DND-41 (cell line): ENCODE results near the gene FKBP2.

Experiments used
- ATAC-seq: fragments of 200-7000 bp; cut with Tn5 transposase; 3 replicates; pipeline ENCODE4 v1.9.1; 2021; ENCODE audit warnings: low read depth; ENCODE audit not compliant: insufficient read depth
- DNase-seq: peaks from one replicate; pipeline ENCODE4 v3.0.0-alpha.2; 2020
- H2AFZ ChIP-seq: 2 replicates; pipeline ENCODE4 v1.6.0; 2012; ENCODE audit warnings: low read depth, low read length
- H3K27ac ChIP-seq: 2 replicates; pipeline ENCODE4 v1.5.1; 2012; ENCODE audit warnings: low read length, inconsistent platforms
- H3K27me3 ChIP-seq: fragments of 200-600 bp; sonication (generic); 2 replicates; pipeline ENCODE4 v1.6.0; 2012; ENCODE audit warnings: low read length, mild to moderate bottlenecking, inconsistent platforms; ENCODE audit not compliant: insufficient read depth, poor library complexity
- H3K36me3 ChIP-seq: 2 replicates; pipeline ENCODE4 v1.5.1; 2012; ENCODE audit warnings: low read length, inconsistent platforms; ENCODE audit not compliant: insufficient read depth
- H3K4me1 ChIP-seq: 2 replicates; pipeline ENCODE4 v1.5.1; 2012; ENCODE audit warnings: mild to moderate bottlenecking, low read length; ENCODE audit not compliant: insufficient read depth
- H3K4me2 ChIP-seq: 2 replicates; pipeline ENCODE4 v1.6.0; 2012; ENCODE audit warnings: mild to moderate bottlenecking, moderate library complexity, low read length, inconsistent platforms; ENCODE audit not compliant: insufficient read depth
- H3K4me3 ChIP-seq, 2 experiments: fragments of 200-600 bp in 1 of 2; shearing (Covaris generic) in 1 of 2; 2 replicates each; pipeline ENCODE4 v1.5.1; 2012 to 2016; ENCODE audit warnings: inconsistent platforms in 2 of 2, low read length in 2 of 2, mild to moderate bottlenecking in 2 of 2, low read depth in 1 of 2, moderate library complexity in 1 of 2
- H3K79me2 ChIP-seq: 2 replicates; pipeline ENCODE4 v1.6.0; 2012; ENCODE audit warnings: low read length, inconsistent platforms; ENCODE audit not compliant: insufficient read depth
- H3K9ac ChIP-seq: 2 replicates; pipeline ENCODE4 v1.6.0; 2012; ENCODE audit warnings: low read depth, mild to moderate bottlenecking, inconsistent platforms, low read length, moderate library complexity
- H3K9me3 ChIP-seq: 2 replicates; pipeline ENCODE4 v1.5.1; 2012; ENCODE audit warnings: low read length, moderate library complexity, mild to moderate bottlenecking, inconsistent platforms; ENCODE audit not compliant: insufficient read depth, severe bottlenecking
- H4K20me1 ChIP-seq: 2 replicates; pipeline ENCODE4 v1.6.0; 2012; ENCODE audit warnings: low read length; ENCODE audit not compliant: insufficient read depth
- EZH2 ChIP-seq: IDR thresholded peaks from 3 replicates; pipeline ENCODE4 v1.6.1; 2012; ENCODE audit warnings: borderline replicate concordance, low read depth, mild to moderate bottlenecking, moderate library complexity, low read length, inconsistent platforms; ENCODE audit not compliant: severe bottlenecking
- TF ChIP-seq, protein P1 (sequence below): IDR thresholded peaks from 2 replicates; pipeline ENCODE4 v1.5.1; 2012; ENCODE audit warnings: borderline replicate concordance, low read length, moderate library complexity, mild to moderate bottlenecking; ENCODE audit not compliant: poor library complexity, severe bottlenecking; ENCODE audit errors: extremely low read depth

Gene FKBP2

DNA sequence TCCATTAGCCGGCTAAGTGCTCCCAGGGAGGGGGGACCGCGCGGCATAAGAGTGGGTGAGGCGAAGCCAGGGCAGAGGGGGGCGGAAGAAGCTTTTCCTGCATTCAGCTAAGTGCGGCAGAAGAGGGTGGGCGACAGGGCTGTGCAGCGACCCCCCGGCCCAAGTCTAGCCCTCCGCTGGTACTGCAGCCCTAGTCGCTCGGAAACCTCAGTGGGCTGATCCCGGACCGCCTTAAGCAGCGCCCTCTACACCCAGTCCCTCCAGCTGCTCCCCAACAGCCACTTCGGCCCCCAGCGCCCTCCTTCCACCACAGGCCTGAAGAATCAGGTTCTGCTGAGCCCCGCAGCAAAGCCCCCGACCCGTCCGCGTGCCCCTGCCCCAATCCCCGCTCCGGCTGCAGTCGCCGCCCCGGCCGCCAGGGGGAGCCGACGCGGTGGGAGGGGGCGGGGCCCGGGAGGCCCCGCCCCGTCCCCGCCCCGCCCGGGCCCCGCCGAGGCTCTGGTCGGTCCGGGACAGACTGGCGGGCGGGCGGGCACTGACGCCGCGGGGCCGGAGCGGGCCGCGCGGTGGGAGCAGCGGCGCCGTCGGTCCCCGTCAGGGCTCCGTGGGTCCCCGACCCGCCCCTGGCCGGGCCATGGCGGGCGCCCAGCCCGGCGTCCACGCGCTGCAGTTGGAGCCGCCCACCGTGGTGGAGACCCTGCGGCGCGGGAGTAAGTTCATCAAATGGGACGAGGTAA is 10.3 kb downstream of the FKBP2 start, which contains the start of gene PLCB3:
Gene PLCB3, plus strand, starts transcription at position 515 of the 737 bp plus-strand sequence. Its CDS starts 120 bp downstream, at position 635.
- H3K27me3 ChIP-seq: no peaks in the 10 kb centered on the region
- peak within 1 kb of the TSS; percentile 99 for H3K4me2 ChIP-seq
- peak within 1 kb of the TSS; percentile 65 for H3K27ac ChIP-seq
- DNase-seq (peak; percentile 68), ATAC-seq (peak; percentile 56)
- peaks cover 17% of the 10 kb centered on the region for H3K36me3 ChIP-seq
- peak within 1 kb of the TSS; percentile 64 to 77; a peak in 3 of 4 replicates for H3K4me3 ChIP-seq
- peaks cover 8% of the 10 kb centered on the region for H3K79me2 ChIP-seq
- peaks cover 7% of the 10 kb centered on the region; the same call in 1 of the 2 replicates for H4K20me1 ChIP-seq
- TF ChIP-seq EZH2: no peak
- TF ChIP-seq, protein P1, sequence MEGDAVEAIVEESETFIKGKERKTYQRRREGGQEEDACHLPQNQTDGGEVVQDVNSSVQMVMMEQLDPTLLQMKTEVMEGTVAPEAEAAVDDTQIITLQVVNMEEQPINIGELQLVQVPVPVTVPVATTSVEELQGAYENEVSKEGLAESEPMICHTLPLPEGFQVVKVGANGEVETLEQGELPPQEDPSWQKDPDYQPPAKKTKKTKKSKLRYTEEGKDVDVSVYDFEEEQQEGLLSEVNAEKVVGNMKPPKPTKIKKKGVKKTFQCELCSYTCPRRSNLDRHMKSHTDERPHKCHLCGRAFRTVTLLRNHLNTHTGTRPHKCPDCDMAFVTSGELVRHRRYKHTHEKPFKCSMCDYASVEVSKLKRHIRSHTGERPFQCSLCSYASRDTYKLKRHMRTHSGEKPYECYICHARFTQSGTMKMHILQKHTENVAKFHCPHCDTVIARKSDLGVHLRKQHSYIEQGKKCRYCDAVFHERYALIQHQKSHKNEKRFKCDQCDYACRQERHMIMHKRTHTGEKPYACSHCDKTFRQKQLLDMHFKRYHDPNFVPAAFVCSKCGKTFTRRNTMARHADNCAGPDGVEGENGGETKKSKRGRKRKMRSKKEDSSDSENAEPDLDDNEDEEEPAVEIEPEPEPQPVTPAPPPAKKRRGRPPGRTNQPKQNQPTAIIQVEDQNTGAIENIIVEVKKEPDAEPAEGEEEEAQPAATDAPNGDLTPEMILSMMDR: peak; percentile 76
- H3K9ac ChIP-seq: peak within 1 kb of the TSS; percentile 69
- H3K4me1 ChIP-seq: peaks cover 32% of the 10 kb centered on the region
- no peaks in the 10 kb centered on the region for H3K9me3 ChIP-seq
- H2AFZ ChIP-seq: peak within 1 kb of the TSS; percentile 97

DNA sequence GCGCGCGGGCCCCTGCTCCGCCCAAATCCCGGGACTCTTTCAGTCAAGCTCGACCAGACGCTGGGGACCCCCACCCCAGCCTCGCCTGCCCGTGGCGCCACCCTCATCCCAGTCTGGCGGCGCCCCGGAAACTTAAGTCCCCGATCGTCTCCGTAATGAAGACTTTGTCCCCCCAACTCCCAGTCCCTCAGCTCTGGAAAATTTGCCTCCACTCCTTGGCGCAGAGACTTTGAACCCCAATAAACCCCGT is 10.8 kb downstream of the FKBP2 start:
- Histone ChIP-seq H3K9me3 (no peaks in the 10 kb centered on the region), H3K9ac (peak overlapping the region; percentile 69), H3K4me3 (peak overlapping the region; percentile 64 to 77; a peak in 3 of 4 replicates), H3K4me1 (peaks cover 32% of the 10 kb centered on the region), H3K79me2 (peaks cover 7% of the 10 kb centered on the region; the same call in 1 of the 2 replicates), H3K4me2 (peak overlapping the region; percentile 99), H4K20me1 (peaks cover 7% of the 10 kb centered on the region; the same call in 1 of the 2 replicates), H3K36me3 (peaks cover 22% of the 10 kb centered on the region), H3K27ac (peak overlapping the region; percentile 65; the same call in 1 of the 2 replicates), H2AFZ (peak overlapping the region; percentile 97), H3K27me3 (no peaks in the 10 kb centered on the region)
- no peak for TF ChIP-seq EZH2
- TF ChIP-seq, protein P1: no peak
- DNase-seq: no peak
- no peak for ATAC-seq

DNA sequence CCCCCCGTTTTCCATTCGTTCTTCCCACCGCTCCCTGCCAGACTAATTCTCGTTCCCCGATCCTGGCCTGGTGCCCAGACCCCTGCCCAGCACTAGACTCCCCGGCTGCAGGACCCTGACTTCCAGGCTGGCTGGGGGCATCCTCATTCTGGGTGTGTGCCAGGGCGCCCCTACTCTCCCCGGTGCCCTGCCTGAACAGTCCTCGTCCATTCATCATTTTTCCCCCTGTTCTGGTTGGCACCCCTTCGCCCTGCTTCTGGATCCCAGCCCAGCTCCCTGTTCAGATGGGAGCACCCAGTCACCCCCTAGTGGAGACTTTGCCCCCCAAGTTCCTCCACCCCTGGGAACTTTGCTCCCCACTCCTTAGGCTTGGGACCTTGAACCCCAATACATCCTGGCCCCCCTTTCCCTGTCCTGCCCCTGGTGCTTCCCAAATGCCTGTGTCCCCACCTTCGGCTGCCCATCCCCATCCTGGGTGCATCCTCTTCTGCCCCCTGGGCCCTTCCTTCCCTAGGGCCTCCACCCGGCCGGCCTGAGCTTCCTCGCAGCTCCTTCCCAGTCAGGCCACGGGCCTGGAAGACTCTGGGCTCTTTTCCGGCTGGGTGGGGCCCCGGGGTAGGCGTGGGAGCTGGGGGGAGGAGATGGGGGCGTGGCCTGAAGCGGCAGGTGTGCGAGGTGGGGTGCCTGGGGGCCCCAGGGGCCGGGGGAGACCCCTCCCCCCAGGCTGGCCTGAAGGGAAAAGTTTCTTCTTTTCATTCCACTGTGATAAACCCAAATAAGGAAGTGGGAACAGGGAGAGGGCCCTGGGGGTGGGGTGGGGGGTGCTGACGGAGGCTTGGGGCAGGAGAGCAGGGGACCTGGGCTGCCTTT is 11.3 kb downstream of the FKBP2 start:
- H3K9ac ChIP-seq: peak overlapping the region; percentile 69
- peaks cover 7% of the 10 kb centered on the region; the same call in 1 of the 2 replicates for H3K79me2 ChIP-seq
- H3K9me3 ChIP-seq: no peaks in the 10 kb centered on the region
- H4K20me1 ChIP-seq: peaks cover 7% of the 10 kb centered on the region; the same call in 1 of the 2 replicates
- no peaks in the 10 kb centered on the region for H3K27me3 ChIP-seq
- ATAC-seq (no peak), DNase-seq (no peak)
- peak overlapping the region; percentile 99 for H3K4me2 ChIP-seq
- H3K36me3 ChIP-seq: peaks cover 23% of the 10 kb centered on the region
- TF ChIP-seq, protein P1: peak; percentile 52
- no peak for TF ChIP-seq EZH2
- peak overlapping the region; percentile 97 for H2AFZ ChIP-seq
- H3K27ac ChIP-seq: peak overlapping the region; percentile 65; the same call in 1 of the 2 replicates
- H3K4me1 ChIP-seq: peaks cover 27% of the 10 kb centered on the region
- H3K4me3 ChIP-seq: peak overlapping the region; percentile 64 to 77; a peak in 3 of 4 replicates
